Sigmoid colon (tissue), 4 donors: ENCODE data around the gene CLOCK.

Experiments used
- CTCF ChIP-seq, 4 experiments: fragments of 450-650 bp in 3 of 4; fragments of 200-600 bp in 1 of 4; IDR thresholded peaks; one replicate each; pipeline ENCODE4 v1.5.1; 2016 to 2019; ENCODE audit warnings: antibody characterized with exemption in 4 of 4, mild to moderate bottlenecking in 3 of 4, moderate library complexity in 2 of 4
- EP300 ChIP-seq, 4 donors: sonication (generic); formaldehyde crosslinking; IDR thresholded peaks; one replicate each; pipeline ENCODE4 v1.6.1; 2017; ENCODE audit warnings: antibody characterized with exemption in 4 of 4
- POLR2A ChIP-seq, 2 donors: fragments of 450-650 bp; IDR thresholded peaks; one replicate each; pipeline ENCODE4 v1.6.1; 2016; ENCODE audit warnings: antibody characterized with exemption in 2 of 2, mild to moderate bottlenecking in 2 of 2, moderate library complexity in 2 of 2

GRCh38 chr4:55411621-55412020 is 135.1 kb downstream of the CLOCK start:
- TF ChIP-seq CTCF (IDR thresholded peaks at IDR 0.05) (no peak), POLR2A (IDR thresholded peaks at IDR 0.05) (no peak), EP300 (IDR thresholded peaks at IDR 0.05) (no peak)
